ENCODE results near the gene C1QTNF2.

C1QTNF2 gene

GRCh38 chr5:160380041-160380440 is 9.6 kb upstream of the C1QTNF2 start:
- H3K36me3 ChIP-seq (ENCODE audit: control insufficient read depth, insufficient read depth, low read length) = no peaks in the 10 kb centered on the region
- no peak overlapping the region for H3K4me2 ChIP-seq (ENCODE audit: low read length)
- H3K79me2 ChIP-seq = no peaks in the 10 kb centered on the region
- H3K27ac ChIP-seq = no peak overlapping the region
- TF ChIP-seq CTCF (IDR thresholded peaks at IDR 0.05) = no peak
- H3K4me1 ChIP-seq = no peaks in the 10 kb centered on the region
- H3K9ac ChIP-seq = no peak overlapping the region
- no peaks in the 10 kb centered on the region for H3K27me3 ChIP-seq (ENCODE audit: control insufficient read depth, insufficient read depth, low read length)
- no peak overlapping the region for H3K4me3 ChIP-seq (ENCODE audit: low read depth, low read length)
- H3K9me3 ChIP-seq (ENCODE audit: control insufficient read depth, low read length) = no peaks in the 10 kb centered on the region
- H2AFZ ChIP-seq = no peak overlapping the region

- no peaks in the 10 kb centered on the region for H3K79me2 ChIP-seq
- H3K4me3 ChIP-seq (ENCODE audit: low read depth, low read length) = no peak overlapping the region
- H3K36me3 ChIP-seq (ENCODE audit: control insufficient read depth, insufficient read depth, low read length) = no peaks in the 10 kb centered on the region
- H3K4me1 ChIP-seq = no peaks in the 10 kb centered on the region
- no peak overlapping the region for H3K27ac ChIP-seq
- TF ChIP-seq CTCF (IDR thresholded peaks at IDR 0.05) = no peak
- no peak overlapping the region for H3K4me2 ChIP-seq (ENCODE audit: low read length)
- no peak overlapping the region for H3K9ac ChIP-seq
- no peaks in the 10 kb centered on the region for H3K9me3 ChIP-seq (ENCODE audit: control insufficient read depth, low read length)
- no peak overlapping the region for H2AFZ ChIP-seq
- no peaks in the 10 kb centered on the region for H3K27me3 ChIP-seq (ENCODE audit: control insufficient read depth, insufficient read depth, low read length)
Observed at GRCh38 chr5:160379511-160379910, 9.1 kb upstream of the C1QTNF2 start.

- H3K4me1 ChIP-seq = no peaks in the 10 kb centered on the region
- H3K79me2 ChIP-seq = no peaks in the 10 kb centered on the region
Observed at GRCh38 chr5:160378330-160378729, 7.9 kb upstream of the C1QTNF2 start.

GRCh38 chr5:160377651-160378050 is 7.2 kb upstream of the C1QTNF2 start:
- no peaks in the 10 kb centered on the region for H3K4me1 ChIP-seq
- no peak overlapping the region for H2AFZ ChIP-seq
- no peaks in the 10 kb centered on the region for H3K27me3 ChIP-seq (ENCODE audit: control insufficient read depth, insufficient read depth, low read length)
- H3K27ac ChIP-seq = no peak overlapping the region
- no peaks in the 10 kb centered on the region for H3K79me2 ChIP-seq
- no peak overlapping the region for H3K4me2 ChIP-seq (ENCODE audit: low read length)
- TF ChIP-seq CTCF (IDR thresholded peaks at IDR 0.05) = no peak
- no peak overlapping the region for H3K9ac ChIP-seq
- H3K4me3 ChIP-seq (ENCODE audit: low read depth, low read length) = no peak overlapping the region
- H3K9me3 ChIP-seq (ENCODE audit: control insufficient read depth, low read length) = no peaks in the 10 kb centered on the region
- no peaks in the 10 kb centered on the region for H3K36me3 ChIP-seq (ENCODE audit: control insufficient read depth, insufficient read depth, low read length)

More at GRCh38 chr5:160378330-160378729, 7.9 kb upstream of the C1QTNF2 start:
- Histone ChIP-seq H2AFZ (no peak overlapping the region), H3K27me3 (ENCODE audit: control insufficient read depth, insufficient read depth, low read length) (no peaks in the 10 kb centered on the region), H3K36me3 (ENCODE audit: control insufficient read depth, insufficient read depth, low read length) (no peaks in the 10 kb centered on the region), H3K27ac (no peak overlapping the region), H3K9me3 (ENCODE audit: control insufficient read depth, low read length) (no peaks in the 10 kb centered on the region), H3K9ac (no peak overlapping the region), H3K4me3 (ENCODE audit: low read depth, low read length) (no peak overlapping the region), H3K4me2 (ENCODE audit: low read length) (no peak overlapping the region)
- no peak for TF ChIP-seq CTCF (IDR thresholded peaks at IDR 0.05)

GRCh38 chr5:160376416-160376815 is 6.0 kb upstream of the C1QTNF2 start:
- H3K4me2 ChIP-seq (ENCODE audit: low read length) = no peak overlapping the region
- no peaks in the 10 kb centered on the region for H3K9me3 ChIP-seq (ENCODE audit: control insufficient read depth, low read length)
- no peaks in the 10 kb centered on the region for H3K36me3 ChIP-seq (ENCODE audit: control insufficient read depth, insufficient read depth, low read length)
- no peak overlapping the region for H3K4me3 ChIP-seq (ENCODE audit: low read depth, low read length)
- H3K79me2 ChIP-seq = no peaks in the 10 kb centered on the region
- no peak overlapping the region for H3K9ac ChIP-seq
- H3K27ac ChIP-seq = no peak overlapping the region
- no peaks in the 10 kb centered on the region for H3K4me1 ChIP-seq
- TF ChIP-seq CTCF (IDR thresholded peaks at IDR 0.05) = no peak
- H3K27me3 ChIP-seq (ENCODE audit: control insufficient read depth, insufficient read depth, low read length) = no peaks in the 10 kb centered on the region
- H2AFZ ChIP-seq = no peak overlapping the region

All from parathyroid adenoma (tissue), 2 donors.